GM18498 (cell line): ENCODE measurements around the gene DGKK.

Experiments used
- ATAC-seq: cut with Tn5 transposase; IDR thresholded peaks from one replicate; pipeline ENCODE4 v1.9.1; 2021; ENCODE audit warnings: mild to moderate bottlenecking, moderate library complexity; ENCODE audit not compliant: unreplicated experiment

The DGKK gene, protein sequence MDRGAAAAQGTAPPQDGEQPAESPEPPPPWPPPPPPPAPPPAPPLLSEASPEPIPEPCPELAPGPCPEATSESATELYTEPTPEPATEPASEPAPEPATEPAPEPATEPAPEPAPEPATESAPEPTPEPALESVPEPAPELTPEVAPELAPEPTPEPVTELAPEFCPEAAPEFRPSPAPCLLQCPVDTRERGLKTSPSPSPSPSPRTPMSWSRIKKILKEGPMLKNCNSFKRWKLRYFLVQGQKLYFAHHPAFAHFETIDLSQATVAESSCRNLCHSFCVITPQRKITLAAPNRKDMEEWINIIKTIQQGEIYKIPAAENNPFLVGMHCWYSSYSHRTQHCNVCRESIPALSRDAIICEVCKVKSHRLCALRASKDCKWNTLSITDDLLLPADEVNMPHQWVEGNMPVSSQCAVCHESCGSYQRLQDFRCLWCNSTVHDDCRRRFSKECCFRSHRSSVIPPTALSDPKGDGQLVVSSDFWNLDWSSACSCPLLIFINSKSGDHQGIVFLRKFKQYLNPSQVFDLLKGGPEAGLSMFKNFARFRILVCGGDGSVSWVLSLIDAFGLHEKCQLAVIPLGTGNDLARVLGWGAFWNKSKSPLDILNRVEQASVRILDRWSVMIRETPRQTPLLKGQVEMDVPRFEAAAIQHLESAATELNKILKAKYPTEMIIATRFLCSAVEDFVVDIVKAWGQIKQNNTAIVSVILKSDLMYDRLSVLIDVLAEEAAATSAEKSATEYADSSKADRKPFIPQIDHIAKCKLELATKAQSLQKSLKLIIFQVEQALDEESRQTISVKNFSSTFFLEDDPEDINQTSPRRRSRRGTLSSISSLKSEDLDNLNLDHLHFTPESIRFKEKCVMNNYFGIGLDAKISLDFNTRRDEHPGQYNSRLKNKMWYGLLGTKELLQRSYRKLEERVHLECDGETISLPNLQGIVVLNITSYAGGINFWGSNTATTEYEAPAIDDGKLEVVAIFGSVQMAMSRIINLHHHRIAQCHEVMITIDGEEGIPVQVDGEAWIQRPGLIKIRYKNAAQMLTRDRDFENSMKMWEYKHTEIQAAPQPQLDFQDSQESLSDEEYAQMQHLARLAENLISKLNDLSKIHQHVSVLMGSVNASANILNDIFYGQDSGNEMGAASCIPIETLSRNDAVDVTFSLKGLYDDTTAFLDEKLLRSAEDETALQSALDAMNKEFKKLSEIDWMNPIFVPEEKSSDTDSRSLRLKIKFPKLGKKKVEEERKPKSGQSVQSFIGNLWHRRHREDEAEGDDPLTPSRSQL

DNA sequence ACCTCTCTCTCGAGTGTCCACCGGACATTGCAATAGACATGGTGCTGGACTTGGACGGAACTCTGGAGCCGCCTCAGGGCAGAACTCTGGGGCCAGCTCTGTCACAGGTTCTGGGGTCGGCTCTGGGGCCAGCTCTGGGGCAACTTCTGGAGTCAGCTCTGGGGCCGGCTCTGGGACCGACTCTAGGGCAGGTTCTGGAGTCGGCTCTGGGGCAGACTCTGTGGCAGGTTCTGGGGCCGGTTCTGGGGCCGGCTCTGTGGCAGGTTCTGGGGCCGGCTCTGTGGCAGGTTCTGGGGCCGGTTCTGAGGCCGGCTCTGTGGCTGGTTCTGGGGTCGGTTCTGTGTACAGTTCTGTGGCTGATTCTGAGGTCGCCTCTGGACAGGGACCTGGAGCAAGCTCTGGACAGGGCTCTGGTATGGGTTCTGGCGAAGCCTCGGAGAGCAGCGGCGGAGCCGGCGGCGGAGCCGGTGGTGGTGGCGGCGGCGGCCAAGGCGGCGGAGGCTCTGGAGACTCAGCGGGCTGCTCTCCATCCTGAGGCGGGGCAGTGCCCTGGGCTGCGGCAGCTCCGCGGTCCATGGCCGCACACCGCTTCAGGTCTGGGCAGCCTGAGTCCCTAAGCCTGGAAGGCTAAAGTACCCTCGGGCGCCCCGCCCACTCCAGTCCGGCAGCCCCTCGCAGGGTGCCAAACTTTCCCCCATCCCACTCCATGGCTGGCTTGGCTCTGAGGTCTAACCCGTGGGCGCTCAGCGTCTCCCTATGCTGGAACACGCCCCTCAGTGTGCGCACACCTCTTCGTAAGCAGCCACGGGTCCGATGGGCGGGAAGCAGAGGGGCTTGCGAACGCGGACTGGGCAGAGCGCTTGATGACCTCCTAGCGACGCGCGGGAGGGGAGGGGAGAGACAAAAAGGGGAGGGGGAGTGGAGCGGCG, at the start of gene DGKK:
DGKK (minus strand) TSS at position 723 of the 929 bp plus-strand sequence; CDS start at position 576, 147 bp downstream.
- no peak for ATAC-seq

DNA sequence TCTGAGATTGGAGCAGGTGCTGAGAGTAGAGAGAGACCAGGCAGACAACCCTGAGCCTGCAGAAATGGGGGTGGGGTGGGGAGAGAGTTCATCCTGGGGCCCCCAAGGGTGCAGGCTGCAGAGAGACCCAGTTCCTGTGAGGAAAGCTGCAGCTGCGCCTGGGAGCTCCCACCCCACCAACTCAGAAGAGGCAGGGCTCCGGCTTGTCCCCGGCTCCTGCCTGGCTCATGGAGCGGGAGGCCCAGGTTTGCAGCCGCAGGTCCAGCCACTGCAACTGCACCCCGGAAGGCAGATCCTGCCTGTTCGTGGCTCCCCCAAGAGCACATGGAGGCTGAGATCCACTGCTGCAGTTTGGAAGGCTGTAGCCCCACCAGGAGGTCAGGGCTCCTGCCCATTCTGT, 44.2 kb upstream of the DGKK start:
- ATAC-seq: no peak

DNA sequence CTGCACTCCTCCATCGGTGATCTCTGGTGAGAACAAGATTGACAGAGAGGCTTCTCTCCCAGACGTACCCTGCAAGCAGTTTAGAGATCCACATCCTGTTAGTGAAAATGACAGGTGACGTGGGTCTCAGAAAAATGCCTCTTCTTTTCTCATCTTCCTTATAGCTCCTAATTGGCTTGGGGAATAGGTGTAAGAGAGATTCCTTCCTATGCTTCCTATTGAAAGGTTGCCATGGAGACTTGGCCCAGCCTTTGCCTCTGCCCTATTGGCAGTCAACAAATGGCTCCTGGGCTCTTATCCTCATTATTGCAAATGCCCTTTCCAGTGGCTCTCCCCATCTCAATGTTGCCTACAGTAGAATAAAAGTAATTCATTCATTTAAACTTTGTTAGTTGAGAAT, 26.5 kb upstream of the DGKK start:
- no peak for ATAC-seq

DNA sequence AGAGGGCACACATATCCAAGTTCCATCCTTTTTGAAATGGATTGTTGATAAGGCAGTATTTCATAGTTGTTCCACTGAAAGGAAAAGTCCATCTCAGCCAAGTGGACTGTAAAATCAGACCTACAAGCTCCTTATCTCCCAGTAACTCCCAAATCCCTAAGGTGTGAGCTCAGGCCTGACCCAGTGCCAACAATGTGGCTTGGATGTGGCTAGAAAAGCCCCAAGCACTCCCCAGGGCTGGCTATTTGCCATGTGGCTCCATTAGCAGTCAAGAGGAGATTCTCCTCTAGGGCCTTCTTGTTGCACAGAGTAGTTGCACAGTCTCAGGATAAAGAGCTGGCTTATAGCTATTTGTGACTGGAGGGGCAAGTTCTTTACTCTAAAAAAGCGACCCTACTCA, 25.0 kb upstream of the DGKK start:
- ATAC-seq: no peak

DNA sequence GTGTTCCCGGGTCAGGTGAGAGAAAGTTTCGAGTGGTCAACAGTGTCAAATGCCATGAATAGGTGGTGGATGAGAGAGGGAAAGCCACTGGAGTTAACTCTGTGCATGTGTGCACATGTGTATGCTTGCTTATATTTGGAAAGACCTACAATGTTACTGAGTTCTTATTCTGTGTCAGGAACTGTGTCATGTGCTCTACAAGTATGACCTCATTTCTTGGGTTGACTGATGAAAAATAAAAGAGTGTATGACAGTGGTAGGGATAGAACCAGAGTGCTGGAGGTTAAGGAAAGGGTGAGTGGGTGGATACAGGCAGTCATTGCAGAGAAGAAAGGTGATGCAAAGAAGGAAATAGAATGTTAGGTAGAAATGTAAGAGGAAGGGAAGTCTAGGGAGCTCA, 22.1 kb upstream of the DGKK start:
- ATAC-seq: no peak

DNA sequence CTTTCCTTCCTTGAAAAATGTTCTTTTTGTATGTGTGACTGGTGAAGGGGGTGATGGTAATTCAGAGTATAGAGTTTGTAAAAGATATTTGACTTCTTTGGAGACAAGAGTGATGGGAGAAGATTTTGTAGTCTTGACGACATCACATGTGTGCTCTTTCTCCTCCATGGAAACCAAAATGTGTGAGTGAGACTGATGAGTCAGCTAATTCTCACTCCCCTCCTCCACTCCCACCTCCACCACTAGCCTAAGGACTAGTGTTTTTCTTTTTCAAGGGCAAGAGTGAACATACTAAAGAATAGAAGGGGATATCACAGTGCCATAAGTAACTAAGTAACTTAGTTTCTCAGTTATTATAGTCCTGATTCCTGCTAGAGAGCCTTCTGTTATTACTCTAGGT, 14.0 kb upstream of the DGKK start:
- ATAC-seq: no peak

DNA sequence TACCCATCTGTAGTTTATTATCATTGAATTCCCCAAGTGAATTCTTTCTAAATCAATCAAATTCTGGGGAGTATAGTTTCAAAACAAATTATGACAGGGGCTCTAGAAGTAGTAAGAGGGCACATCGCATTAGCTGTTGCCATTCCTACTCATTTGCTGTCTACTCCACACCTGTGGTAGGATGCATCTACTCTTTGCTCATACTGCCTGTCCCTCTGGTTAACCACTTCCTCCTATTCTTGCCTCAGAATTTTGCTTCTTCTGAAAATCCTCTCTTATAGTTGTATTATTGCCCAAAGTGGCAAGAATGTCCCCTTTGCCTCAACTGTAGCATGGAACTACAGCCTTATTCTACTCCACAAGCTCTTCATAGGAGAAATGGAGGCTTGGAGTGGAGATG, 12.7 kb upstream of the DGKK start:
- ATAC-seq: no peak

DNA sequence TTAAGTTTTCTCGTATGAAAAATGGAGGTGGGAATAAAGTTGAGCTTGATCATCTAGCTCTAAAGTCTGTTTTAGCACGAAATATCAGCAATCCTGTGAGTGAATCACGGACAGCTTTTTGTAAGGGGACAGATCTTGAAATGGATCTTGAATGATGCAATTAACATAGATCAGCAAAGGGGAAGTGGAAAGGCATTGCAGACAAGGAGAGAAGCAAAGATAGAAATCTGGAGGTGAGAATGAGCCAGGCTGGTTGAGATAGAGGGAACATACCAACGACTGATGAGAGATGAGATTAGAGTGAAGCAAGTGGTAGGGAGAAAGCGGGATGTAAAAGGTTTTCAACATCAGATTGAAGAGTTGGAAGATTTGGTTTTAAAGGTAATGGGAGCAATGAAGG, 4.6 kb upstream of the DGKK start:
- ATAC-seq: no peak

DNA sequence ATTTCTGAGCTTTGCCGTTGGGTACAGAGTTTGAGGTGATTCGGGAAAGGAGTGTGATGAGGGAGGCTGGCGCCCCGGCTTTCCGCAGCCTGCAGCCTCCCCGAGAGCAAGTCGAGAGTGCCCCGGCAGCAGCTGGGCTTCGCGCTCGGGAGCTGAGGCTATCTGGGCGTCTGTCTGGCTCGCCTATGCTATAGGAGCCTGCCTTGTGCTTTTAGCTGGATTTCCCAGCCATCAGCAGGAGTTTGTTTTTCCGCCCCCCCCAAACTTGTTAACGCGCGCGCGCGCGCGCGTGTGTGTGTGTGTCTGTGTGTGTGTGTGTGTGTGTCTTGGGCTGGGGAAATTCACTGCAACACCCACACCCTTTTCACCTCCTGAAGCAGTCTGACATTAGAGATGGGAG, 765 bp upstream of the DGKK start:
- ATAC-seq: no peak

DNA sequence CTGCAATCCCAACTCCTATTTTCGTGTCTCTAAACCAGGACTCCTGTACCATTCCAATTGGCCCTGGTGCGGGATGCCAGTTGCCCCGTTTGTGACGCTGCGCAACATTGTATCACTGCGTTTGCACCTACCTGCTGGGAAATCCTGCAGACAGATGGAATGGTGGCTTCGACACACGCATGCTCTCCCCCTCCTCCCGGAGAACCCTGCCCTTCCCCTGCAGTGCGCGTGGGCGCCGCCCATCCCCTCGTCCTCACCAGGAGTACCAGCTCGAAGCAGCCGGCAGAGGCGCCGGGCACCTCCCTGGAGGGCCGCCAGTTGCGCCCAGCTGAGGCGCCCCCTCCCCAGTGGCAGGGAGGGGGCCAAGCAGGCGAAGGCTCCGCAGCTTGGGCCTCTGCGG, 1.4 kb downstream of the DGKK start:
- no peak for ATAC-seq

DNA sequence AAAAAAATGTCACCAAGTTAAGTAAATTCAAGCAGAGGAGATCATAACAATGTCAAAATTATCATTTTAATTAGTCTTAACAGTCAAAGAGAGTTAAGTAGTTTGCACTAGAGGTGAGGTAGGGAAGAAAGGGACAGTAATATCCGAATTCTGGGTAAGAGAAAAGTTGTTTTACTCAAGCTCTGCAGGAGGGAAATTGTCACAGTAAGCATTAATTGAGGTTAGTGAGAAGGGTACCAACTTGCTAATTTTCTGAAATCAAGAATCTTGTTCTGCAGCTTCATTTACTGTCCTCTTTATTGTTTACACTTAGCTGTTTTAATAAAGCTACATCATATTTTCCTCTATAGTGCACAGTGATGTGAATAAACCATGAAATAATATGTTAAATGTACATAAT, 11.0 kb downstream of the DGKK start:
- no peak for ATAC-seq

DNA sequence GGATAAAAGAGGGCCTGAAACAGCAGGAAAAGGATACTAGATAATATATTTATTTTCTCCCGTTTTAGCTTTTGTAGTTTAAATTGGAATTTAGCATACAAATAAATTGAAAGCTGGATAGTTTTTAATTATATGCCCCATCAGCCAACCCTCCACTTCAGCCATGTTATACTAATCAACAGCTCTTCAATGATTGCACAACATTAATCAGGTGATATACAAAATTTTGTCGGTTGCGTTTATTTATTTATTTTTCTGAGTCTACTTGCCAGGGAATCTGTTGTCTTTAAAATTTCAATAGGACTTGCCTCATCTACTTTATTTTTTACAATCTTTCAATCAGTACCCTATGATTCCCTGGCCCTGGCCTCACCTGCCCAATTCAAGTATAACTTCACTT, 12.1 kb downstream of the DGKK start:
- ATAC-seq: no peak

DNA sequence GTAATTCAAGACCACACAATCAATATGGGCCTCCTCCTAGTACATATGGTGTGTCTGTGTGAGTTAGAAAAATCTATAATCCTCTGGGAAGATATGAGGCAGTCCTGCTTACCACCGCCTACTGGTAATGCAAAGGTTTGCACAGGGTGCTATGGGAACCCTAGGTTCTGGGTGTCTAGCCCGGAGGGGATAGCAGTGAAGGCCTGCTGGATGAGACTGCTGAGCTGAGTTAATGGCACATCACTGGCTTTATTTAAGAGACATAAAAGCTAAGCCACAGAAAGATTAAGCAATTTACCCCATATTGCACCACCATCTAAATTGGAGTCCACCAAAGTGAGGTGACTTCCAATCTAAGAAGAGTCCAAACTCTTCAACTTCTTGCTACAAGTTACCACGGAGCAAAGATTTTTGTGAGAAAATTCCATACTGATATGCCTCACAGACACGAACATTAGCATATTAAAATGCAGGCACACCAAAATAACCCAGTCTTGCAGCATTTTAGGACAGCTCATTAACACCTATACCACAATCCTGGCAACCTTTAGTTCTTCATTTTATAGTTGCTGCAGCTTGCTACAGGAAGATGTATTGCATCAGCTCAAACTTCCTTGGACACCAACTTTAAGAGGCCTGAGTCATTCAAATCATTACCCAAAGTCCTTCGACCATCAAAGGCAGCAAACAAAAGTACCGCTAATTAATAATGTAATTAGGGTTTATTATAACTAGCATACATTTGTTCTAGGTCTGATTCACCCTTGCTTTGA, 13.7 kb downstream of the DGKK start:
- ATAC-seq: no peak

DNA sequence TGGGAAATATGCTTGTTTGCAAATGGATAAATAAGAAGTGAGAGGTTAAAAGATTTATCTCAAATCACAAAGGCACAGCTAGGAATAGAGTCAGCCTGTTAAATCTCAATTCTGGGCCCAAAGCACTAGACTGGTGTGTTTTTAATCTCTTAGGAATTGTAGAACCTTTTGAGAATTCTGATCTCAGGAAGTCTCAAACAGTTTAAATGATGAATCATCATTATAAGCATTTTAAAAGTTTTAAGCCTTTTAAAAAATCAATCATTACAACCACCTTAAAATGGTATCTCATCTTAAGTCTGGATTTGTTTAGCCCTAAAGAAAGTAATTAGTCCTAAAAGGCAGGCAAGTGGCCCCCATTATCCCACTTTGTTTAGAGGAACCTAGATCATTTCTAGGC, 17.8 kb downstream of the DGKK start:
- ATAC-seq: no peak

DNA sequence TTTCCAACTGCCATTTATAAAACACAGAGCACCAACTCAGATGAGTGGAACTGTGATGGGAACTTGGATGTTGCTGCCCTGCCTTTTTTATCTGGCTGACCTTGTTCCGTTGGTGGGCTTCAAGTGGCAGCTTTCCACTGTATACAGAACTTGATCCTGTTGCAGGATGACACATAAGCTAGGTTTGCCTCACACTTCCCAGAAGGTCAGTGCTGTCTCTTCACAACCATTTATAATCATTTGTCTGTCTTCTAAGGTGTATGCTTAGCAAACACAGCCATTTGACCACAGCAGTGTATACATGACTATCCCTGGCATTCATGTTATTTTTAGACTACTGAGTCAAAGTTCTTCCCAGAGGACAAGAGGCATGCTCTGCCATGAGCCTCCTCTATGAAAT, 20.3 kb downstream of the DGKK start:
- ATAC-seq: no peak

DNA sequence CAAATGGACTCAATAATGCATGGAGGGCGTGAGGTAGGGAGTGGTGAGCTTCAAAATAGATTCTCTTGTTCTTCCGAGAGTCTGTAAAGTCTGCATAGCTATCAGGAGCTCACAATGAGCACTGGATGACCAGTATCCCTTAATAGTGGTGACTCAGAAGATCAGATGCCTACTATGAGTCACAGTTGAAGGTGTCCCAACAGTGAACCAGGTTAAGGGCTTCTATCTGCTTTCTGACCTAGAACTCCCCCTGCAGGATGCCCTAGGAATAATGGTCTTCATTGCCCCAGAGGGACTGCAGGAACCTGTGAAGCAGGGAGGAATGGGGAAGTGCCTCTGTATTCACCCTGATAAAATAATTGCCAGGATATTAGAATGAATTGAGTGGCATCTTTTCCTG, 22.1 kb downstream of the DGKK start:
- ATAC-seq: no peak

DNA sequence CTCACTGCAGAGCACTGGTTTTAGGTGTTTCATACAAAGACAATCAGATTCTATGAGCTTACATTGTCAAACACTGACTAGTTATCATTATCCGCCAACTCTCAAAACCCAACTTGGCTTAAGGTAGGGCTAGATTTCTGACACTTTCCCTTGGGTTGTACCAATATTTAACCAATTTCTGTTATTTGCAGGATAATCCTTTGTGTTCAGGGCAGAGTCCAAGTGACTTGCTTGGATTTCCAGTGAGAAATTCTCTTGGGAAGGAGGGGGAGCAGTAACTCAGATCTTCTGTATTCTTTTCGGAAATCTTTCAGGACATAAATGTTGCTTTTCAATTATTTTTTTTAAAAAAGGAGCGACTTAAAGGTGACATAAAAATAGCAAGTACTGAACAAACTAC, 23.1 kb downstream of the DGKK start:
- ATAC-seq: no peak

DNA sequence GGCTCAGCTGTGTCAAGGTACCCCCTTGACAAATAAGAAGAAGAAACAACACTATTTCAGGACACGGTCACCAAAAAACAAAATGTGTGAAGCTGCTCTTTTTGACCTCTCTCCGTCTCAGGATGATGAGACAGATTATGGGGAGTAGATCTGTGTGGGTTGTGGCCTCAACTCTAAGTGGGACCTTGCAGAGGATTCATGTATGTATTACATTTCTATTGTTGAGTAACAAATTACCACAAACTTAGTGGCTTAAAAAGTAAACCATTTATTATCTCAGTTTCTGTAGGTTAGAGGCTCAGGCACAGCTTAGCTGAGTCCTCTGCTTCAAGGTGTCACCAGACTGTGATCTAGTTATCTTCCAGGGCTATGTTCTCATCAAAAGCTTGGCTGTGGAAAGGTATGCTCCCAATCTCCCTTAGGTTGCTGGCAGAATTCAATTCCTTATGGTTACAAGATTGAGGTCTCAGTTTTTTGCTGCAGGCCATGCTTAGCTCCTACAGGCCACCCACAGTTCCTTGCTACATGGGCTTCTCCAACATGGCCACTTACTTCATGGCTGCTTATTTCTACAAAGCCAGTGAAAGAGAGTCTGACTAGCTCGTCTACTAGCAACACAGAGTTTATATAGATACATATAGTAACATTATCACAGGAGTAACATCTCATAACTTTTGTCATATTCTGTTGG, 28.1 kb downstream of the DGKK start:
- ATAC-seq: no peak

DNA sequence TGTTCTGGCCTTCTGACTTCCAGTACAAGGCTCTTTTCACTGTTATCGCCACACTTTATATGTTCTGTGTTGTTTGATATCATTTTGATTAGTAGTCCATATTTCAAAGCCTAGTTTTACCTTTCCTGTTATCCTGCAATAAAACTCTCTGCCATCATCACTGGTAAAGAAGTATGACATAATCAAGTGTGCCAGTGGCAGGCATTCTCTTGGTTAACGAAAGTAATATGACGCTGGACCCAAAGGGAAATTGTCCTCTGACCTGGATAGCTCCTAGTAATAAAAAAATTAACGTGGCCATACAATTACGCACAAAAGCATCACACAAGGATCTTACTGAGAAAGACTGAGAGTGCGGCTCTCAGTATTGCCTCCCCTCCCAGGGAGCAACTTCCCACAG, 33.8 kb downstream of the DGKK start:
- ATAC-seq: no peak
